Measurements from ENCODE around the gene MRPL52. TPM values are rescaled to one million over a fixed set of nuclear protein-coding genes. Genes with fewer than 3 reads are reported as not detected.

Gene MRPL52
- total and polyA plus RNA-seq, 2 of the 13 experiments (the other 11 are each of a cell fraction or from before 2014, with no cell fraction given), result 118 to 329 TPM

DNA sequence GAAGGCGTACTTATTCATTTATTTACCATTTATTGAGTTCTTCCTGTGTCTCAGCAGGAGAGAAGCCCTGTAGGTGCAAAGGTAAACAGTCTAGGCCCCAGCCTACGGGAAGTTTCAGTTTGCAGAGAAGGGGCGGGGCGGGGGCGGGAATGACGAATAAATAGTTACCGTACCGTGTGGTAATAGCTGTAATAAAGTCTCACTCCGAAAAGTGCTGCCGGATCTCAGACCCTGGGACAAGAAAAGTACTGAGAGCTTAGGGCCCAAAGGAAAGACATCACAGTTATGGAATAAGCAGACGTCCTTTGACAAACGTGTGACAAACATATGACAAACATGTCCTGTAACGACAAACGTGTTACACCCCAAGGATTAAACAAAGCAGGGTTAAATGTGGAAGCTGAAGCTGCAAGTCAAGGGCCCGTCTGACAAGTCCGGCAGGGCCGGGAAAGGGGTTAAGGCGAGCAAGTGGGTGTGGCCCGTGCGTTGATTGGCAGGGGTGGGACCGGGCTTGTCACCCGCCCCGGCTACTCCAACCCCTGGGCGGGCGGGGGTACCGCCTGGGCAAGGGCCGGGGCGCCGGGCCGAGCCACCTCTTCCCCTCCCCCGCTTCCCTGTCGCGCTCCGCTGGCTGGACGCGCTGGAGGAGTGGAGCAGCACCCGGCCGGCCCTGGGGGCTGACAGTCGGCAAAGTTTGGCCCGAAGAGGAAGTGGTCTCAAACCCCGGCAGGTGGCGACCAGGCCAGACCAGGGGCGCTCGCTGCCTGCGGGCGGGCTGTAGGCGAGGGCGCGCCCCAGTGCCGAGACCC, 41.7 kb downstream of the MRPL52 start, which contains the start of gene LRP10 (continued):
- TF ChIP-seq, protein P1, sequence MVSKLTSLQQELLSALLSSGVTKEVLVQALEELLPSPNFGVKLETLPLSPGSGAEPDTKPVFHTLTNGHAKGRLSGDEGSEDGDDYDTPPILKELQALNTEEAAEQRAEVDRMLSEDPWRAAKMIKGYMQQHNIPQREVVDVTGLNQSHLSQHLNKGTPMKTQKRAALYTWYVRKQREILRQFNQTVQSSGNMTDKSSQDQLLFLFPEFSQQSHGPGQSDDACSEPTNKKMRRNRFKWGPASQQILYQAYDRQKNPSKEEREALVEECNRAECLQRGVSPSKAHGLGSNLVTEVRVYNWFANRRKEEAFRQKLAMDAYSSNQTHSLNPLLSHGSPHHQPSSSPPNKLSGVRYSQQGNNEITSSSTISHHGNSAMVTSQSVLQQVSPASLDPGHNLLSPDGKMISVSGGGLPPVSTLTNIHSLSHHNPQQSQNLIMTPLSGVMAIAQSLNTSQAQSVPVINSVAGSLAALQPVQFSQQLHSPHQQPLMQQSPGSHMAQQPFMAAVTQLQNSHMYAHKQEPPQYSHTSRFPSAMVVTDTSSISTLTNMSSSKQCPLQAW (CRISPR knock-in tag; IDR thresholded peaks at IDR 0.05), result peak; percentile 95
- TF ChIP-seq, protein P2, sequence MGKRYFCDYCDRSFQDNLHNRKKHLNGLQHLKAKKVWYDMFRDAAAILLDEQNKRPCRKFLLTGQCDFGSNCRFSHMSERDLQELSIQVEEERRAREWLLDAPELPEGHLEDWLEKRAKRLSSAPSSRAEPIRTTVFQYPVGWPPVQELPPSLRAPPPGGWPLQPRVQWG (CRISPR knock-in tag; IDR thresholded peaks at IDR 0.05; ENCODE audit: borderline replicate concordance, low read depth), result no peak
- TF ChIP-seq, protein P3, sequence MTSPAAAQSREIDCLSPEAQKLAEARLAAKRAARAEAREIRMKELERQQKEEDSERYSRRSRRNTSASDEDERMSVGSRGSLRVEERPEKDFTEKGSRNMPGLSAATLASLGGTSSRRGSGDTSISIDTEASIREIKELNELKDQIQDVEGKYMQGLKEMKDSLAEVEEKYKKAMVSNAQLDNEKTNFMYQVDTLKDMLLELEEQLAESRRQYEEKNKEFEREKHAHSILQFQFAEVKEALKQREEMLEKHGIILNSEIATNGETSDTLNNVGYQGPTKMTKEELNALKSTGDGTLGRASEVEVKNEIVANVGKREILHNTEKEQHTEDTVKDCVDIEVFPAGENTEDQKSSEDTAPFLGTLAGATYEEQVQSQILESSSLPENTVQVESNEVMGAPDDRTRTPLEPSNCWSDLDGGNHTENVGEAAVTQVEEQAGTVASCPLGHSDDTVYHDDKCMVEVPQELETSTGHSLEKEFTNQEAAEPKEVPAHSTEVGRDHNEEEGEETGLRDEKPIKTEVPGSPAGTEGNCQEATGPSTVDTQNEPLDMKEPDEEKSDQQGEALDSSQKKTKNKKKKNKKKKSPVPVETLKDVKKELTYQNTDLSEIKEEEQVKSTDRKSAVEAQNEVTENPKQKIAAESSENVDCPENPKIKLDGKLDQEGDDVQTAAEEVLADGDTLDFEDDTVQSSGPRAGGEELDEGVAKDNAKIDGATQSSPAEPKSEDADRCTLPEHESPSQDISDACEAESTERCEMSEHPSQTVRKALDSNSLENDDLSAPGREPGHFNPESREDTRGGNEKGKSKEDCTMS (CRISPR knock-in tag; conservative IDR thresholded peaks at IDR 0.05), result no peak; the same call in 1 of the 2 replicates
- TF ChIP-seq, protein P4, sequence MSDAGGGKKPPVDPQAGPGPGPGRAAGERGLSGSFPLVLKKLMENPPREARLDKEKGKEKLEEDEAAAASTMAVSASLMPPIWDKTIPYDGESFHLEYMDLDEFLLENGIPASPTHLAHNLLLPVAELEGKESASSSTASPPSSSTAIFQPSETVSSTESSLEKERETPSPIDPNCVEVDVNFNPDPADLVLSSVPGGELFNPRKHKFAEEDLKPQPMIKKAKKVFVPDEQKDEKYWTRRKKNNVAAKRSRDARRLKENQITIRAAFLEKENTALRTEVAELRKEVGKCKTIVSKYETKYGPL (CRISPR knock-in tag; IDR thresholded peaks at IDR 0.05), result peak; percentile 81; the same call in 1 of the 2 replicates
- TF ChIP-seq KAT8 (CRISPR knock-in tag; IDR thresholded peaks at IDR 0.05) (peak; percentile 86), ZNF83 (CRISPR knock-in tag; IDR thresholded peaks at IDR 0.05; ENCODE audit: borderline replicate concordance) (peak; percentile 97), PRMT3 (CRISPR knock-in tag; IDR thresholded peaks at IDR 0.05; ENCODE audit: borderline replicate concordance, low read depth) (no peak), MEIS1 (CRISPR knock-in tag; IDR thresholded peaks at IDR 0.05; ENCODE audit: borderline replicate concordance) (peak; percentile 99; the same call in 1 of the 2 replicates), JUND (CRISPR knock-in tag; IDR thresholded peaks at IDR 0.05) (peak; percentile 50; the same call in 1 of the 2 replicates), SYNCRIP (IDR thresholded peaks at IDR 0.05; ENCODE audit: insufficient read depth, low read depth, low read length) (no peak), IKZF1 (IDR thresholded peaks at IDR 0.05) (no peak), TOE1 (CRISPR knock-in tag; IDR thresholded peaks at IDR 0.05) (peak; percentile 81; the same call in 1 of the 2 replicates), ZNF235 (CRISPR knock-in tag; IDR thresholded peaks at IDR 0.05; ENCODE audit: borderline replicate concordance) (peak; percentile 91; the same call in 1 of the 2 replicates), ATAD3A (CRISPR knock-in tag; IDR thresholded peaks at IDR 0.05) (peak; percentile 69; the same call in 1 of the 2 replicates), FOSL2 (CRISPR knock-in tag; IDR thresholded peaks at IDR 0.05) (peak; percentile 84)
- TF ChIP-seq, protein P5, sequence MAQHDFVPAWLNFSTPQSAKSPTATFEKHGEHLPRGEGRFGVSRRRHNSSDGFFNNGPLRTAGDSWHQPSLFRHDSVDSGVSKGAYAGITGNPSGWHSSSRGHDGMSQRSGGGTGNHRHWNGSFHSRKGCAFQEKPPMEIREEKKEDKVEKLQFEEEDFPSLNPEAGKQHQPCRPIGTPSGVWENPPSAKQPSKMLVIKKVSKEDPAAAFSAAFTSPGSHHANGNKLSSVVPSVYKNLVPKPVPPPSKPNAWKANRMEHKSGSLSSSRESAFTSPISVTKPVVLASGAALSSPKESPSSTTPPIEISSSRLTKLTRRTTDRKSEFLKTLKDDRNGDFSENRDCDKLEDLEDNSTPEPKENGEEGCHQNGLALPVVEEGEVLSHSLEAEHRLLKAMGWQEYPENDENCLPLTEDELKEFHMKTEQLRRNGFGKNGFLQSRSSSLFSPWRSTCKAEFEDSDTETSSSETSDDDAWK (CRISPR knock-in tag; IDR thresholded peaks at IDR 0.05), result no peak
- TF ChIP-seq, protein P6, sequence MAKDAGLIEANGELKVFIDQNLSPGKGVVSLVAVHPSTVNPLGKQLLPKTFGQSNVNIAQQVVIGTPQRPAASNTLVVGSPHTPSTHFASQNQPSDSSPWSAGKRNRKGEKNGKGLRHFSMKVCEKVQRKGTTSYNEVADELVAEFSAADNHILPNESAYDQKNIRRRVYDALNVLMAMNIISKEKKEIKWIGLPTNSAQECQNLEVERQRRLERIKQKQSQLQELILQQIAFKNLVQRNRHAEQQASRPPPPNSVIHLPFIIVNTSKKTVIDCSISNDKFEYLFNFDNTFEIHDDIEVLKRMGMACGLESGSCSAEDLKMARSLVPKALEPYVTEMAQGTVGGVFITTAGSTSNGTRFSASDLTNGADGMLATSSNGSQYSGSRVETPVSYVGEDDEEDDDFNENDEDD (CRISPR knock-in tag; IDR thresholded peaks at IDR 0.05; ENCODE audit: borderline replicate concordance), result peak; percentile 52

All from HepG2 (cell line).